Mucosa of descending colon (tissue), 3 donors: ENCODE results near the gene LIF. TPM values are rescaled to one million over a fixed set of nuclear protein-coding genes. Genes with fewer than 3 reads are reported as not detected.

Source experiments
- ATAC-seq: fragments of 200-7000 bp; cut with Tn5 transposase; one replicate; pipeline ENCODE4 v1.9.1; 2020; ENCODE audit warnings: mild to moderate bottlenecking, moderate library complexity
- DNase-seq, 3 donors: peaks; one replicate each; pipeline ENCODE4 v3.0.0-alpha.2; 2020
- H3K36me3 ChIP-seq: fragments of 200-600 bp; one replicate; pipeline ENCODE4 v1.8.0; 2021; ENCODE audit warnings: low read depth, mild to moderate bottlenecking
- H3K4me1 ChIP-seq: fragments of 200-600 bp; one replicate; pipeline ENCODE4 v1.8.0; 2021; ENCODE audit warnings: low read depth, mild to moderate bottlenecking
- H3K4me3 ChIP-seq: fragments of 200-600 bp; one replicate; pipeline ENCODE4 v1.8.0; 2021; ENCODE audit warnings: mild to moderate bottlenecking
- H3K9me3 ChIP-seq: fragments of 200-600 bp; one replicate; pipeline ENCODE4 v1.8.0; 2021; ENCODE audit warnings: mild to moderate bottlenecking
- intact Hi-C, 2 donors: fragments of 100-400 bp; cut with DNase I in 1 of 2; cut with micrococcal nuclease in 1 of 2; formaldehyde crosslinking; loops; one replicate each; pipeline versions ENCODE4 v1.11.0 to v1.11.1; 2022; cut with DNase I, micrococcal nuclease
- total RNA-seq, 3 donors: library from RNA; stranded (reverse); fragmentation: NEBNext Ultra II Directional in 2 of 3; extraction: Animal tissue kit (Norgen Biotek cat#: 25700) in 2 of 3; gene quantifications; one replicate each; pipeline versions ENCODE4 v1.2.1 to v1.2.4, GENCODE V29; 2021 to 2023
- TF ChIP-seq, protein P1 (sequence below): fragments of 200-600 bp; IDR thresholded peaks from one replicate; pipeline ENCODE4 v1.8.0; 2022; ENCODE audit warnings: antibody characterized with exemption, mild to moderate bottlenecking
- donor health status: DM: no; HTN: no; CAD: no; lungs with moderate emphysema.
- donor health status: DM: no; HTN: no; CAD: no.
- donor health status: DM: no; HTN: yes; CAD: no.

The LIF gene
- total RNA-seq, 3 donors from 2014 or later: 9.1 to 10.0 (median 9.9) TPM

- H3K4me1 ChIP-seq: peaks cover 2% of the 10 kb centered on the region
- TF ChIP-seq, protein P1, sequence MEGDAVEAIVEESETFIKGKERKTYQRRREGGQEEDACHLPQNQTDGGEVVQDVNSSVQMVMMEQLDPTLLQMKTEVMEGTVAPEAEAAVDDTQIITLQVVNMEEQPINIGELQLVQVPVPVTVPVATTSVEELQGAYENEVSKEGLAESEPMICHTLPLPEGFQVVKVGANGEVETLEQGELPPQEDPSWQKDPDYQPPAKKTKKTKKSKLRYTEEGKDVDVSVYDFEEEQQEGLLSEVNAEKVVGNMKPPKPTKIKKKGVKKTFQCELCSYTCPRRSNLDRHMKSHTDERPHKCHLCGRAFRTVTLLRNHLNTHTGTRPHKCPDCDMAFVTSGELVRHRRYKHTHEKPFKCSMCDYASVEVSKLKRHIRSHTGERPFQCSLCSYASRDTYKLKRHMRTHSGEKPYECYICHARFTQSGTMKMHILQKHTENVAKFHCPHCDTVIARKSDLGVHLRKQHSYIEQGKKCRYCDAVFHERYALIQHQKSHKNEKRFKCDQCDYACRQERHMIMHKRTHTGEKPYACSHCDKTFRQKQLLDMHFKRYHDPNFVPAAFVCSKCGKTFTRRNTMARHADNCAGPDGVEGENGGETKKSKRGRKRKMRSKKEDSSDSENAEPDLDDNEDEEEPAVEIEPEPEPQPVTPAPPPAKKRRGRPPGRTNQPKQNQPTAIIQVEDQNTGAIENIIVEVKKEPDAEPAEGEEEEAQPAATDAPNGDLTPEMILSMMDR: no peak
- intact Hi-C loops: no loop called here
Measured at GRCh38 chr22:30206944-30207343, 39.6 kb downstream of the LIF start.

DNA sequence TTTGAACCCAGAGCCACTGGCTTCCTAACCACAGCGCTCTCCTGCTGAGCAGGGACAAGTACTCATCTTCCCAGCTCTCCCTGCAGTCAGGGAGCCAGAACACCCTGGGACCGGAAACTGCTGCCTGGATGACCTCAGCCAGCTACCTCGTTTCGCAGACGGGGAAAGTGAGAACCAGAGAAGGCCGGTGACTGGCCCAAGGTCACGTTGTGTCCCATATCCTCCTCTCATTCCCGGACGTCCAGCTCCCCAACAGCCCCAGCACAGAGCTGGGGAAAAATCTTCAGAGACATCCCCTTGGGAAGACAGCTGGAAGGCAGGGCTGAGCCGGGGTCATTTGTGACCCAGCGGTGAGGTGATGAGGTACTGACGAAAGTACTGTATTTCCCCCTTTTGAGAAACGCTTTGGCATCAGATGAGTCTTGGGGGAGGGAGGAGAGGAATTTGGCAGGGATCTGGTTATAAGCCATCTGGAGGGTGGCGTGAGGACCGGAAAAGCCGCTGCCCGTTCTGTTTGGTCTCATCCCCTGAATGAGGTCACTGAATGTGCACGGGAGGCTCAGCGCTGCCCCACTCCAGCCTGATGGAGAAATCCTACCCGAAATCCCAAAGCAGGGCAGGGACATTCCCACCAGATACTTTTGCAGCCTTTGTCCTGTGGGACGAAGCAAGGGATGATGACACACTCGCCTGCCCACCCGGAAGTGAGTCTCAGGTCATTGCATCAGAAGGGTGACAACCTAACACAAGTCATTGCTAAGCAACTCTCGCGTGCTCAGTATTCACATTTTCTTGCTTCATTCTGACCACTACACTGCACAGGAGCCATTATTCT, 41.1 kb downstream of the LIF start:
- TF ChIP-seq, protein P1: no peak
- no peak for ATAC-seq
- no peak for DNase-seq
- no peaks in the 10 kb centered on the region for H3K9me3 ChIP-seq
- no peak overlapping the region for H3K4me3 ChIP-seq
- no peaks in the 10 kb centered on the region for H3K36me3 ChIP-seq
- intact Hi-C loops: no loop called here
- H3K4me1 ChIP-seq: peaks cover 2% of the 10 kb centered on the region

More at GRCh38 chr22:30206944-30207343, 39.6 kb downstream of the LIF start:
- Histone ChIP-seq H3K36me3 (no peaks in the 10 kb centered on the region), H3K4me3 (no peak overlapping the region), H3K9me3 (no peaks in the 10 kb centered on the region)
- DNase-seq (no peak), ATAC-seq (no peak)

DNA sequence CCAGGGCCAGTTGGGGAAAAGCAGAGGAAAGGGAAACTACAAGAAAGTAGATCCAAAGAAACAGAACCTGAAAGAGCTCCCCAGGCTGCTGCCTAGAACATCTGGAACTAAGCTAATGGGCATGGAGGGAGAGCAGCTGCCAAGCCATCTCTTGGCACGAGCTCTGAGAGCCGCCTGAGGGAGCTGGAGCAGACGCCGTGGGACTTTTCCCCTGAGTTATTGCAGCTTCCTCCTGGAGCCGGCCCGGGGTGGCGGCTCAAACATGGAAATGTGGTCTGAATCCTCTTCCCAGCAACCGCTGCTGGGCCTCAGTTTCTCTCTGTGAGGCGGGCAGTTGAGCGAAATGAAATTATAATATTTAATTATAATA, 41.8 kb downstream of the LIF start:
- H3K9me3 ChIP-seq: no peaks in the 10 kb centered on the region
- ATAC-seq: no peak
- H3K4me3 ChIP-seq: no peak overlapping the region
- intact Hi-C loops: no loop called here
- H3K4me1 ChIP-seq: peaks cover 2% of the 10 kb centered on the region
- DNase-seq: peak in 1 of 3 donors; percentile 49
- no peaks in the 10 kb centered on the region for H3K36me3 ChIP-seq
- TF ChIP-seq, protein P1: no peak

DNA sequence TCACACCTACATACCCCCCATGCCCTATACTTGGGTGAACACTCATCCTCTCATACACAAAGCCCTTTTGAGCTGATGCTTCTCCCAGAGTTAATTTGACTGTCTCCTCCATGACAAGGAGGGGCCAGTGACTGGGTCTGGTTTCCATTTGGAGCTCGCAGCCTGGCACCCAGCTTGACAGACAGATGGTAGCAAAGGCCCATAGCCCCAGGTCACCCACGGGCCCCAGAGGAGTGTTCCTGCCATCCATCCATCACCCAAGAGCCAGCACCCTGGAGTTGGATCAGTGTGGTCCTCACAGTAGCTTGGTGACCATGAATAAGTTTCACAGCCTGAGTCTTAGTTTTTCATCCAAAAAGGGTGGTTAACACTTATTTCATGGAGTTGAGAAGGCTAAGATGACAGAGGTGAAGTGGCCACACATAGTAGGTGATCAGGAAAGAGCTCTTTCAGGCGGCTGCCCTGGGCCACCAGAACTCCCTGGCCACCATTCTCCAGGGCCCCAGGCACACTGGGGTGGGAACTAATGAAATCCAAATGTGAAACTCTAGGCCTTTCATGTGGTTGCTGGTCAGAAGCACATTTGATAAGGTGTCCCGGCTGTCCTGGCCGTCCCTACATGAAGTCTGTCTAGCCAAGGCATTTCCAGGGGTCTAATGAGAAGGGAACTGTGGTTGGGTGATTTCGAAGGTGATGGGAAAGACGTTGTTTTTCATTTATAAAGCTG, 42.4 kb downstream of the LIF start:
- TF ChIP-seq, protein P1: no peak
- ATAC-seq (no peak), DNase-seq (no peak)
- intact Hi-C loops: no loop called here
- Histone ChIP-seq H3K4me3 (no peak overlapping the region), H3K4me1 (peaks cover 2% of the 10 kb centered on the region), H3K36me3 (no peaks in the 10 kb centered on the region), H3K9me3 (no peaks in the 10 kb centered on the region)

DNA sequence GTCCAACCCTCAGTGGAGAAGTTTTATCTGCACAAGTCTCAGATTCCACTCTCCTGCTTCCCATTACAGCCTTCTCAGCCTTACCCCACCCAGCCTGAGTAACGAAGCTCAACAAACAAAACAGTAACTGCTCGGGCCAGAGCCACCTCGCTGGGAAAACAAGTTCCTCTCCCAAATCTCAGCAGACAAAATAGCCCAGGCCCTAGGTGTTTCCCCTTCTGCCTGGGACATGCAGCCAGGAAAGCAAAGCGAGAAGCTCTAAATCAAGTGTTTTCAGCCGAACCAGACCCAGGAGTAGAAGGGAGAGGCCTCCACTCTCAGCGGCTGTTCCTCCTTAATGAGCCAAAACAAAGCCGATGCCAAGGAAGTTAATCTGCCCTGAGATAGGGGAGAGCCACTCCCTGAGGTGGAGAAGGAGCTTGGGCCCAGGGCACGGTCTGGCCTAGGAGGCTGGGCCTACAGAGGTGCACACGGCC, 44.0 kb downstream of the LIF start:
- TF ChIP-seq, protein P1: no peak
- H3K4me3 ChIP-seq: no peak overlapping the region
- H3K9me3 ChIP-seq: no peaks in the 10 kb centered on the region
- DNase-seq: peak; percentile 69 to 73 (median 70)
- ATAC-seq: peak; percentile 94
- peaks cover 2% of the 10 kb centered on the region for H3K4me1 ChIP-seq
- intact Hi-C loops: no loop called here
- H3K36me3 ChIP-seq: no peaks in the 10 kb centered on the region
